Fibroblast of mammary gland (primary cell): ENCODE measurements around the gene MYRF.

Experiments
- DNase-seq: peaks from one replicate; pipeline ENCODE4 v3.0.0-alpha.2; 2010; ENCODE audit warnings: low read depth
- H3K4me3 ChIP-seq: 2 replicates; pipeline ENCODE4 v1.5.1; 2011; ENCODE audit warnings: low read depth, mild to moderate bottlenecking, low read length, moderate library complexity; ENCODE audit not compliant: control insufficient read depth
- CTCF ChIP-seq: conservative IDR thresholded peaks from 2 replicates; pipeline ENCODE4 v1.5.1; 2011; ENCODE audit warnings: low read depth, low read length, inconsistent platforms; ENCODE audit not compliant: control insufficient read depth, insufficient read depth

Gene MYRF

GRCh38 chr11:61762798-61763197 lies 10.4 kb downstream of the MYRF start:
- no peak overlapping the region for H3K4me3 ChIP-seq

GRCh38 chr11:61763930-61764605 lies 11.6 kb downstream of the MYRF start:
- no peak for DNase-seq
- no peak overlapping the region for H3K4me3 ChIP-seq
- TF ChIP-seq CTCF, result no peak

More at GRCh38 chr11:61762798-61763197, 10.4 kb downstream of the MYRF start:
- no peak for DNase-seq
- TF ChIP-seq CTCF, result no peak

- DNase-seq, result no peak
- no peak for TF ChIP-seq CTCF
- H3K4me3 ChIP-seq, result no peak overlapping the region
These were observed 12.3 kb downstream of the MYRF start for GRCh38 chr11:61764606-61765260.

GRCh38 chr11:61765550-61766253 lies 13.3 kb downstream of the MYRF start:
- no peak for DNase-seq
- no peak overlapping the region for H3K4me3 ChIP-seq
- no peak for TF ChIP-seq CTCF

- TF ChIP-seq CTCF, result no peak
- DNase-seq, result no peak
- no peak overlapping the region for H3K4me3 ChIP-seq
These were observed 14.0 kb downstream of the MYRF start for GRCh38 chr11:61766353-61766841.

GRCh38 chr11:61768376-61769076 lies 16.1 kb downstream of the MYRF start:
- no peak overlapping the region for H3K4me3 ChIP-seq
- no peak for TF ChIP-seq CTCF
- DNase-seq, result no peak
